Caco-2 (cell line): Measurements from ENCODE around the gene LSG1. TPM values are rescaled to one million over a fixed set of nuclear protein-coding genes. Genes with fewer than 3 reads are reported as not detected.

Experiments
- BruUV-seq: library from RNA; stranded (reverse); fragments of 400-500 nt; replicated peaks from 2 replicates; lab custom pipeline; 2021; lab: Mats Ljungman, UMichigan
- CTCF ChIA-PET: fragments of 300-600 bp; sonication (Branson Sonifier 250); formaldehyde crosslinking; loops from one replicate; lab custom pipeline; 2022; ENCODE audit warnings: antibody characterized with exemption; lab: Charles Lee
- POLR2A ChIA-PET: fragments of 300-600 bp; sonication (Branson Sonifier 250); formaldehyde crosslinking; loops from one replicate; lab custom pipeline; 2022; ENCODE audit warnings: antibody characterized with exemption; lab: Charles Lee
- DNase-seq, 2 experiments: peaks; one replicate each; pipeline versions ENCODE4 v3.0.0 to v3.0.0-alpha.2; 2020 to 2022
- H3K27me3 ChIP-seq: replicated peaks from 2 replicates; pipeline ENCODE4 v1.6.0; 2011; ENCODE audit warnings: low read length; ENCODE audit not compliant: control insufficient read depth, insufficient read depth
- H3K36me3 ChIP-seq: 2 replicates; pipeline ENCODE4 v1.5.1; 2011; ENCODE audit warnings: low read length; ENCODE audit not compliant: control insufficient read depth, insufficient read depth
- H3K4me1 ChIP-seq: fragments of 250-450 bp; sonication (Bioruptor Pico); 2 replicates; pipeline ENCODE4 v1.5.1; 2020; ENCODE audit warnings: mild to moderate bottlenecking
- H3K4me3 ChIP-seq: 2 replicates; pipeline ENCODE4 v1.5.1; 2011; ENCODE audit warnings: low read depth, mild to moderate bottlenecking, control low read depth, low read length
- H3K9me3 ChIP-seq: fragments of 250-450 bp; sonication (Bioruptor Pico); 2 replicates; pipeline ENCODE4 v1.5.1; 2020; ENCODE audit warnings: mild to moderate bottlenecking, moderate library complexity
- H3K27ac Mint-ChIP-seq: one replicate; pipeline ENCODE4 v1.8.0; 2022; ENCODE audit warnings: mixed read lengths; ENCODE audit not compliant: unreplicated experiment
- H3K27me3 Mint-ChIP-seq: one replicate; pipeline ENCODE4 v1.8.0; 2022; ENCODE audit warnings: mixed read lengths; ENCODE audit not compliant: insufficient read depth, unreplicated experiment
- H3K36me3 Mint-ChIP-seq: one replicate; pipeline ENCODE4 v1.8.0; 2022; ENCODE audit warnings: mild to moderate bottlenecking, mixed read lengths; ENCODE audit not compliant: insufficient read depth, unreplicated experiment
- H3K4me1 Mint-ChIP-seq: one replicate; pipeline ENCODE4 v1.8.0; 2022; ENCODE audit warnings: low read depth, mixed read lengths; ENCODE audit not compliant: unreplicated experiment
- H3K4me3 Mint-ChIP-seq: one replicate; pipeline ENCODE4 v1.8.0; 2022; ENCODE audit warnings: mild to moderate bottlenecking, moderate library complexity, mixed read lengths; ENCODE audit not compliant: unreplicated experiment
- H3K9me3 Mint-ChIP-seq: one replicate; pipeline ENCODE4 v1.8.0; 2022; ENCODE audit warnings: mixed read lengths; ENCODE audit not compliant: unreplicated experiment
- CTCF ChIP-seq, 2 experiments: fragments of 200-600 bp in 1 of 2; IDR thresholded peaks; 1 replicate in 1 of 2; 2 replicates in 1 of 2; pipeline versions ENCODE4 v1.5.1 to v1.8.0; 2011 to 2022; ENCODE audit warnings: antibody characterized with exemption in 1 of 2, control low read depth in 1 of 2, inconsistent platforms in 1 of 2, low read depth in 1 of 2, low read length in 1 of 2, mild to moderate bottlenecking in 1 of 2, moderate library complexity in 1 of 2; ENCODE audit not compliant: insufficient read depth in 1 of 2, severe bottlenecking in 1 of 2, unreplicated experiment in 1 of 2
- intact Hi-C: fragments of 100-400 bp; cut with micrococcal nuclease; formaldehyde crosslinking; loops from one replicate; pipeline ENCODE4 v1.10.0; 2022; ENCODE audit not compliant: unreplicated experiment
- total RNA-seq: library from RNA; stranded (reverse); gene quantifications from 2 replicates; pipeline ENCODE4 v1.2.3, GENCODE V29; 2022

LSG1 gene
- total RNA-seq, 1 experiment from 2014 or later = 48.0 TPM

- intact Hi-C loops = no loop called here
Measured at GRCh38 chr3:194618858-194619608, 53.0 kb downstream of the LSG1 start.

GRCh38 chr3:194617827-194618226 is 54.2 kb downstream of the LSG1 start:
- no peaks in the 10 kb centered on the region for H3K9me3 Mint-ChIP-seq
- H3K27me3 Mint-ChIP-seq = no peaks in the 10 kb centered on the region
- DNase-seq = no peak
- Histone ChIP-seq H3K27me3 (no peaks in the 10 kb centered on the region), H3K4me3 (no peak overlapping the region), H3K36me3 (no peaks in the 10 kb centered on the region), H3K4me1 (no peaks in the 10 kb centered on the region), H3K9me3 (no peaks in the 10 kb centered on the region)
- H3K27ac Mint-ChIP-seq = no peak overlapping the region
- peaks cover 3% of the 10 kb centered on the region for H3K4me1 Mint-ChIP-seq
- no peak for TF ChIP-seq CTCF (IDR thresholded peaks at IDR 0.05; ENCODE audit: insufficient read depth in 1 of 2, low read depth in 1 of 2, low read length in 1 of 2, severe bottlenecking in 1 of 2, unreplicated experiment in 1 of 2)
- CTCF ChIA-PET = no interaction called here
- H3K4me3 Mint-ChIP-seq = no peak overlapping the region
- POLR2A ChIA-PET = no interaction called here
- peaks cover 5% of the 10 kb centered on the region for H3K36me3 Mint-ChIP-seq
- intact Hi-C loops = no loop called here
- no TSS peak for BruUV-seq

More at GRCh38 chr3:194618858-194619608, 53.0 kb downstream of the LSG1 start:
- no TSS peak for BruUV-seq
- no peak for DNase-seq
- H3K36me3 Mint-ChIP-seq = peaks cover 9% of the 10 kb centered on the region
- H3K4me3 Mint-ChIP-seq = no peak overlapping the region
- no peaks in the 10 kb centered on the region for H3K36me3 ChIP-seq
- H3K4me3 ChIP-seq = no peak overlapping the region
- no peaks in the 10 kb centered on the region for H3K27me3 Mint-ChIP-seq
- ChIA-PET POLR2A (no interaction called here), CTCF (no interaction called here)
- no peaks in the 10 kb centered on the region for H3K4me1 ChIP-seq
- H3K4me1 Mint-ChIP-seq = peaks cover 7% of the 10 kb centered on the region
- H3K9me3 ChIP-seq = no peaks in the 10 kb centered on the region
- no peak for TF ChIP-seq CTCF (IDR thresholded peaks at IDR 0.05; ENCODE audit: insufficient read depth in 1 of 2, low read depth in 1 of 2, low read length in 1 of 2, severe bottlenecking in 1 of 2, unreplicated experiment in 1 of 2)
- no peaks in the 10 kb centered on the region for H3K27me3 ChIP-seq
- no peaks in the 10 kb centered on the region for H3K9me3 Mint-ChIP-seq
- H3K27ac Mint-ChIP-seq = no peak overlapping the region

GRCh38 chr3:194617143-194617671 is 54.8 kb downstream of the LSG1 start:
- no peaks in the 10 kb centered on the region for H3K36me3 ChIP-seq
- Mint-ChIP-seq H3K9me3 (no peaks in the 10 kb centered on the region), H3K27ac (no peak overlapping the region), H3K36me3 (peaks cover 5% of the 10 kb centered on the region), H3K4me3 (no peak overlapping the region), H3K27me3 (no peaks in the 10 kb centered on the region), H3K4me1 (no peaks in the 10 kb centered on the region)
- no peak overlapping the region for H3K4me3 ChIP-seq
- CTCF ChIA-PET = no interaction called here
- no peaks in the 10 kb centered on the region for H3K4me1 ChIP-seq
- BruUV-seq = no TSS peak
- intact Hi-C loops = no loop called here
- POLR2A ChIA-PET = no interaction called here
- H3K27me3 ChIP-seq = no peaks in the 10 kb centered on the region
- DNase-seq = no peak
- H3K9me3 ChIP-seq = no peaks in the 10 kb centered on the region
- no peak for TF ChIP-seq CTCF (IDR thresholded peaks at IDR 0.05; ENCODE audit: insufficient read depth in 1 of 2, low read depth in 1 of 2, low read length in 1 of 2, severe bottlenecking in 1 of 2, unreplicated experiment in 1 of 2)
